NCI-H187 (cell line): ENCODE results near the gene CPED1.
"Not testable (repeated sequence)": the region's sequence is repeated elsewhere in the genome, so short reads cannot be mapped to it uniquely, and the experiment has no call there.

Experiments used
- DNase-seq, 2 experiments: peaks; one replicate each; lab custom pipeline; 2025; lab: John Stamatoyannopoulos, UW

Gene CPED1

GRCh38 chr7:121183883-121184282 lies 195.4 kb downstream of the CPED1 start:
- not testable (repeated sequence) for DNase-seq

- no peak for DNase-seq
Measured at GRCh38 chr7:121186746-121187145, 198.2 kb downstream of the CPED1 start.

GRCh38 chr7:121187222-121187621 lies 198.7 kb downstream of the CPED1 start:
- no peak for DNase-seq

- DNase-seq, result no peak
Measured at GRCh38 chr7:121187676-121188075, 199.2 kb downstream of the CPED1 start.

- no peak for DNase-seq
Measured at GRCh38 chr7:121192834-121193233, 204.3 kb downstream of the CPED1 start.

- no peak for DNase-seq
Measured at GRCh38 chr7:121195010-121195409, 206.5 kb downstream of the CPED1 start.

- no peak for DNase-seq
Measured at GRCh38 chr7:121195874-121196273, 207.4 kb downstream of the CPED1 start.

GRCh38 chr7:121196286-121196685 lies 207.8 kb downstream of the CPED1 start:
- DNase-seq, result no peak

GRCh38 chr7:121197455-121197854 lies 208.9 kb downstream of the CPED1 start:
- no peak for DNase-seq

GRCh38 chr7:121198502-121198901 lies 210.0 kb downstream of the CPED1 start:
- no peak for DNase-seq

GRCh38 chr7:121202125-121202524 lies 213.6 kb downstream of the CPED1 start:
- DNase-seq, result no peak

- DNase-seq, result no peak
Measured at GRCh38 chr7:121202834-121203233, 214.3 kb downstream of the CPED1 start.

- DNase-seq, result no peak
Measured at GRCh38 chr7:121204537-121204936, 216.0 kb downstream of the CPED1 start.

- no peak for DNase-seq
Measured at GRCh38 chr7:121205777-121206176, 217.3 kb downstream of the CPED1 start.

GRCh38 chr7:121211253-121211652 lies 222.7 kb downstream of the CPED1 start:
- no peak for DNase-seq

GRCh38 chr7:121212036-121212435 lies 223.5 kb downstream of the CPED1 start:
- no peak for DNase-seq

GRCh38 chr7:121214657-121215056 lies 226.1 kb downstream of the CPED1 start:
- DNase-seq, result no peak

GRCh38 chr7:121219026-121219425 lies 230.5 kb downstream of the CPED1 start:
- no peak for DNase-seq

- DNase-seq, result not testable (repeated sequence)
Measured at GRCh38 chr7:121221108-121221507, 232.6 kb downstream of the CPED1 start.

GRCh38 chr7:121228779-121229178 lies 240.3 kb downstream of the CPED1 start:
- DNase-seq, result no peak

GRCh38 chr7:121235201-121235600 lies 246.7 kb downstream of the CPED1 start:
- no peak for DNase-seq

GRCh38 chr7:121237601-121238000 lies 249.1 kb downstream of the CPED1 start:
- no peak for DNase-seq

GRCh38 chr7:121244120-121244870 lies 255.8 kb downstream of the CPED1 start:
- no peak for DNase-seq

GRCh38 chr7:121251367-121251766 lies 262.9 kb downstream of the CPED1 start:
- not testable (repeated sequence) for DNase-seq
